HUES64 (cell line): ENCODE results near the gene CADPS.

Experiments
- H3K27ac ChIP-seq: 2 replicates; pipeline ENCODE4 v1.7.0; 2013; ENCODE audit warnings: low read depth, low read length, inconsistent platforms
- H3K27me3 ChIP-seq: 2 replicates; pipeline ENCODE4 v1.6.1; 2013; ENCODE audit warnings: mild to moderate bottlenecking, low read length; ENCODE audit not compliant: insufficient read depth
- H3K36me3 ChIP-seq: 2 replicates; pipeline ENCODE4 v1.6.1; 2013; ENCODE audit warnings: mild to moderate bottlenecking, low read length; ENCODE audit not compliant: insufficient read depth
- H3K4me1 ChIP-seq: 2 replicates; pipeline ENCODE4 v1.6.1; 2013; ENCODE audit warnings: mild to moderate bottlenecking, low read length, moderate library complexity; ENCODE audit not compliant: insufficient read depth
- H3K4me3 ChIP-seq: 2 replicates; pipeline ENCODE4 v1.5.1; 2013; ENCODE audit warnings: mild to moderate bottlenecking, low read length, moderate library complexity
- H3K9ac ChIP-seq: 2 replicates; pipeline ENCODE4 v1.6.1; 2013; ENCODE audit warnings: mild to moderate bottlenecking, low read depth, low read length
- H3K9me3 ChIP-seq: 2 replicates; pipeline ENCODE4 v1.6.1; 2013; ENCODE audit warnings: low read depth, low read length; ENCODE audit not compliant: insufficient read depth
- WGBS: fragments of 150-250, 120-280 bp; methylation state at CpG from one replicate; pipeline ENCODE4 v1.1.7; 2013; ENCODE audit warnings: missing lambda C conversion rate; 5-methylcytosine and 5-hydroxymethylcytosine counted together

The CADPS gene

GRCh38 chr3:62500556-62501288 lies 374.5 kb downstream of the CADPS start:
- no peaks in the 10 kb centered on the region for H3K27me3 ChIP-seq
- no peaks in the 10 kb centered on the region for H3K9me3 ChIP-seq
- H3K36me3 ChIP-seq = no peaks in the 10 kb centered on the region
- WGBS = 96% methylated on average over 2 of the region's 2 CpGs
- no peak overlapping the region for H3K4me3 ChIP-seq
- no peak overlapping the region for H3K9ac ChIP-seq
- H3K27ac ChIP-seq = no peak overlapping the region
- no peaks in the 10 kb centered on the region for H3K4me1 ChIP-seq

- Histone ChIP-seq H3K9me3 (no peaks in the 10 kb centered on the region), H3K36me3 (no peaks in the 10 kb centered on the region), H3K4me3 (no peak overlapping the region), H3K27me3 (no peaks in the 10 kb centered on the region), H3K27ac (no peak overlapping the region), H3K4me1 (no peaks in the 10 kb centered on the region), H3K9ac (no peak overlapping the region)
- 86% methylated on average over 5 of the region's 5 CpGs for WGBS
These were observed 378.1 kb downstream of the CADPS start for GRCh38 chr3:62497156-62497555.

- H3K9me3 ChIP-seq = no peaks in the 10 kb centered on the region
- H3K4me1 ChIP-seq = no peaks in the 10 kb centered on the region
- 91% methylated on average over 2 of the region's 2 CpGs for WGBS
- H3K27ac ChIP-seq = no peak overlapping the region
- H3K36me3 ChIP-seq = no peaks in the 10 kb centered on the region
- no peak overlapping the region for H3K4me3 ChIP-seq
- H3K9ac ChIP-seq = no peak overlapping the region
- H3K27me3 ChIP-seq = no peaks in the 10 kb centered on the region
These were observed 378.7 kb downstream of the CADPS start for GRCh38 chr3:62496503-62496902.

- WGBS = 93% methylated on average over 3 of the region's 4 CpGs
- H3K9me3 ChIP-seq = no peaks in the 10 kb centered on the region
- H3K27me3 ChIP-seq = no peaks in the 10 kb centered on the region
- H3K9ac ChIP-seq = no peak overlapping the region
- no peak overlapping the region for H3K4me3 ChIP-seq
- H3K27ac ChIP-seq = no peak overlapping the region
- H3K36me3 ChIP-seq = no peaks in the 10 kb centered on the region
- no peaks in the 10 kb centered on the region for H3K4me1 ChIP-seq
These were observed 382.0 kb downstream of the CADPS start for GRCh38 chr3:62493109-62493801.

- Histone ChIP-seq H3K4me3 (no peak overlapping the region), H3K4me1 (peaks cover 11% of the 10 kb centered on the region; the same call in 1 of the 2 replicates), H3K27ac (no peak overlapping the region), H3K9me3 (0 out of 2 replicates have a peak, but pooled peaks cover 2% of the 10 kb centered on the region), H3K27me3 (no peaks in the 10 kb centered on the region), H3K9ac (no peak overlapping the region), H3K36me3 (0 out of 2 replicates have a peak, but pooled peaks cover 1% of the 10 kb centered on the region)
- 83% methylated on average over 4 of the region's 4 CpGs for WGBS
These were observed 392.3 kb downstream of the CADPS start for GRCh38 chr3:62482961-62483360.

- no peak overlapping the region for H3K27ac ChIP-seq
- no peaks in the 10 kb centered on the region for H3K27me3 ChIP-seq
- H3K36me3 ChIP-seq = 0 out of 2 replicates have a peak, but pooled peaks cover 3% of the 10 kb centered on the region
- H3K4me1 ChIP-seq = peaks cover 11% of the 10 kb centered on the region; the same call in 1 of the 2 replicates
- H3K4me3 ChIP-seq = no peak overlapping the region
- H3K9me3 ChIP-seq = 0 out of 2 replicates have a peak, but pooled peaks cover 2% of the 10 kb centered on the region
- H3K9ac ChIP-seq = no peak overlapping the region
- WGBS = 89% methylated on average over 2 of the region's 2 CpGs
These were observed 393.3 kb downstream of the CADPS start for GRCh38 chr3:62481962-62482361.

- Histone ChIP-seq H3K27ac (no peak overlapping the region), H3K36me3 (0 out of 2 replicates have a peak, but pooled peaks cover 3% of the 10 kb centered on the region), H3K27me3 (no peaks in the 10 kb centered on the region), H3K4me1 (peaks cover 11% of the 10 kb centered on the region; the same call in 1 of the 2 replicates), H3K4me3 (no peak overlapping the region), H3K9me3 (no peaks in the 10 kb centered on the region), H3K9ac (no peak overlapping the region)
- 100% methylated on average over 1 of the region's 1 CpG for WGBS
These were observed 395.2 kb downstream of the CADPS start for GRCh38 chr3:62480056-62480455.

GRCh38 chr3:62479326-62479725 lies 395.9 kb downstream of the CADPS start:
- 89% methylated on average over 9 of the region's 9 CpGs for WGBS
- Histone ChIP-seq H3K27ac (no peak overlapping the region), H3K9me3 (no peaks in the 10 kb centered on the region), H3K36me3 (0 out of 2 replicates have a peak, but pooled peaks cover 3% of the 10 kb centered on the region), H3K27me3 (no peaks in the 10 kb centered on the region), H3K9ac (no peak overlapping the region), H3K4me3 (no peak overlapping the region), H3K4me1 (peaks cover 11% of the 10 kb centered on the region; the same call in 1 of the 2 replicates)

- H3K4me1 ChIP-seq = no peaks in the 10 kb centered on the region
- H3K9ac ChIP-seq = no peak overlapping the region
- H3K36me3 ChIP-seq = 0 out of 2 replicates have a peak, but pooled peaks cover 3% of the 10 kb centered on the region
- H3K27ac ChIP-seq = no peak overlapping the region
- no peaks in the 10 kb centered on the region for H3K9me3 ChIP-seq
- no peaks in the 10 kb centered on the region for H3K27me3 ChIP-seq
- H3K4me3 ChIP-seq = no peak overlapping the region
These were observed 399.9 kb downstream of the CADPS start for GRCh38 chr3:62475306-62475705.

- no peak overlapping the region for H3K4me3 ChIP-seq
- 98% methylated on average over 3 of the region's 4 CpGs for WGBS
- H3K9ac ChIP-seq = no peak overlapping the region
- H3K27ac ChIP-seq = no peak overlapping the region
- no peaks in the 10 kb centered on the region for H3K27me3 ChIP-seq
- H3K9me3 ChIP-seq = no peaks in the 10 kb centered on the region
- no peaks in the 10 kb centered on the region for H3K36me3 ChIP-seq
- no peaks in the 10 kb centered on the region; the same call in none of the 2 replicates for H3K4me1 ChIP-seq
These were observed 407.1 kb downstream of the CADPS start for GRCh38 chr3:62467966-62468722.

- 89% methylated on average over 4 of the region's 4 CpGs for WGBS
- Histone ChIP-seq H3K9ac (no peak overlapping the region), H3K4me3 (no peak overlapping the region), H3K36me3 (no peaks in the 10 kb centered on the region), H3K27ac (no peak overlapping the region), H3K9me3 (no peaks in the 10 kb centered on the region), H3K4me1 (no peaks in the 10 kb centered on the region; the same call in none of the 2 replicates), H3K27me3 (no peaks in the 10 kb centered on the region)
These were observed 412.4 kb downstream of the CADPS start for GRCh38 chr3:62462788-62463187.
